ENCODE results near the gene CCNH. TPM values are rescaled to one million over a fixed set of nuclear protein-coding genes. Genes with fewer than 3 reads are reported as not detected.

CCNH gene
- polyA plus RNA-seq, 6 donors from 2014 or later, result 46.4 to 71.3 (median 53.6) TPM

- DNase-seq, result no peak
- Mint-ChIP-seq H3K27ac (peak overlapping the region in 3 of 6 donors; percentile 12 to 79 (median 66)), H3K4me1 (peaks cover 4 to 12% (median 11%) of the 10 kb centered on the region in 3 donors), H3K4me3 (peak overlapping the region in 1 of 8 donors; percentile 12), H3K9me3 (no peaks in the 10 kb centered on the region), H3K27me3 (no peaks in the 10 kb centered on the region), H3K36me3 (peaks cover 8 to 11% of the 10 kb centered on the region in 2 donors)
- peak; percentile 48 for ATAC-seq (ENCODE audit: low read depth in 2 of 2)
Measured at GRCh38 chr5:87399720-87400119, 13.0 kb downstream of the CCNH start.

- no peaks in the 10 kb centered on the region for H3K27me3 Mint-ChIP-seq
- no peak for ATAC-seq (ENCODE audit: low read depth in 2 of 2)
- peak overlapping the region in 5 of 6 donors; percentile 12 to 79 (median 24) for H3K27ac Mint-ChIP-seq
- peak overlapping the region in 1 of 8 donors; percentile 9 for H3K4me3 Mint-ChIP-seq
- peaks cover 8 to 11% of the 10 kb centered on the region in 2 donors for H3K36me3 Mint-ChIP-seq
- H3K4me1 Mint-ChIP-seq, result peaks cover 4 to 12% (median 11%) of the 10 kb centered on the region in 3 donors
- DNase-seq, result no peak
- no peaks in the 10 kb centered on the region for H3K9me3 Mint-ChIP-seq
Measured at GRCh38 chr5:87398981-87399614, 13.6 kb downstream of the CCNH start.

GRCh38 chr5:87394411-87395165 is 18.1 kb downstream of the CCNH start:
- Mint-ChIP-seq H3K9me3 (no peaks in the 10 kb centered on the region), H3K36me3 (peaks cover 10 to 25% of the 10 kb centered on the region in 2 donors), H3K4me1 (peaks cover 0 to 8% (median 6%) of the 10 kb centered on the region in 3 donors)

GRCh38 chr5:87393331-87393730 is 19.4 kb downstream of the CCNH start:
- DNase-seq (no peak), ATAC-seq (ENCODE audit: low read depth in 2 of 2) (no peak)
- Mint-ChIP-seq H3K36me3 (peaks cover 10 to 29% of the 10 kb centered on the region in 2 donors), H3K9me3 (no peaks in the 10 kb centered on the region), H3K27ac (peak overlapping the region in 1 of 6 donors; percentile 42), H3K27me3 (no peaks in the 10 kb centered on the region), H3K4me3 (no peak overlapping the region), H3K4me1 (peaks cover 0 to 3% (median 0%) of the 10 kb centered on the region in 3 donors)

More at GRCh38 chr5:87394411-87395165, 18.1 kb downstream of the CCNH start:
- DNase-seq (no peak), ATAC-seq (ENCODE audit: low read depth in 2 of 2) (no peak)
- H3K27me3 Mint-ChIP-seq, result no peaks in the 10 kb centered on the region
- H3K27ac Mint-ChIP-seq, result peak overlapping the region in 3 of 6 donors; percentile 7 to 51 (median 47)
- no peak overlapping the region for H3K4me3 Mint-ChIP-seq

- no peaks in the 10 kb centered on the region for H3K9me3 Mint-ChIP-seq
- no peak for ATAC-seq (ENCODE audit: low read depth in 2 of 2)
- H3K27me3 Mint-ChIP-seq, result no peaks in the 10 kb centered on the region
- H3K27ac Mint-ChIP-seq, result peak overlapping the region in 3 of 6 donors; percentile 24 to 57 (median 53)
- H3K4me3 Mint-ChIP-seq, result no peak overlapping the region
- DNase-seq, result no peak
- peaks cover 0 to 3% (median 0%) of the 10 kb centered on the region in 3 donors for H3K4me1 Mint-ChIP-seq
- H3K36me3 Mint-ChIP-seq, result peaks cover 10 to 29% of the 10 kb centered on the region in 2 donors
Measured at GRCh38 chr5:87392801-87393200, 19.9 kb downstream of the CCNH start.

GRCh38 chr5:87392170-87392569 is 20.6 kb downstream of the CCNH start:
- Mint-ChIP-seq H3K4me3 (no peak overlapping the region), H3K36me3 (peaks cover 10 to 29% of the 10 kb centered on the region in 2 donors), H3K27me3 (no peaks in the 10 kb centered on the region), H3K27ac (peak overlapping the region in 4 of 6 donors; percentile 9 to 57 (median 22)), H3K4me1 (peaks cover 0 to 3% (median 0%) of the 10 kb centered on the region in 3 donors), H3K9me3 (no peaks in the 10 kb centered on the region)
- no peak for DNase-seq
- no peak for ATAC-seq (ENCODE audit: low read depth in 2 of 2)

- Mint-ChIP-seq H3K27ac (peak overlapping the region in 2 of 6 donors; percentile 21 to 22), H3K27me3 (no peaks in the 10 kb centered on the region), H3K4me3 (no peak overlapping the region), H3K9me3 (no peaks in the 10 kb centered on the region), H3K4me1 (no peaks in the 10 kb centered on the region), H3K36me3 (peaks cover 10 to 32% of the 10 kb centered on the region in 2 donors)
- ATAC-seq (ENCODE audit: low read depth in 2 of 2) (no peak), DNase-seq (no peak)
Measured at GRCh38 chr5:87390576-87391199, 22.0 kb downstream of the CCNH start.

- DNase-seq (no peak), ATAC-seq (ENCODE audit: low read depth in 2 of 2) (no peak)
- Mint-ChIP-seq H3K36me3 (peaks cover 10 to 31% of the 10 kb centered on the region in 2 donors), H3K27ac (peak overlapping the region in 2 of 6 donors; percentile 21 to 74), H3K4me1 (no peaks in the 10 kb centered on the region), H3K27me3 (no peaks in the 10 kb centered on the region), H3K4me3 (no peak overlapping the region), H3K9me3 (no peaks in the 10 kb centered on the region)
Measured at GRCh38 chr5:87390075-87390474, 22.7 kb downstream of the CCNH start.

GRCh38 chr5:87389296-87390034 is 23.3 kb downstream of the CCNH start:
- ATAC-seq (ENCODE audit: low read depth in 2 of 2) (no peak), DNase-seq (no peak)
- Mint-ChIP-seq H3K4me3 (no peak overlapping the region), H3K9me3 (no peaks in the 10 kb centered on the region), H3K27me3 (no peaks in the 10 kb centered on the region), H3K36me3 (peaks cover 10 to 28% of the 10 kb centered on the region in 2 donors), H3K27ac (peak overlapping the region in 1 of 6 donors; percentile 74), H3K4me1 (no peaks in the 10 kb centered on the region)

GRCh38 chr5:87388129-87388528 is 24.6 kb downstream of the CCNH start:
- DNase-seq (no peak), ATAC-seq (ENCODE audit: low read depth in 2 of 2) (no peak)
- no peaks in the 10 kb centered on the region for H3K27me3 Mint-ChIP-seq
- no peak overlapping the region for H3K27ac Mint-ChIP-seq
- H3K4me3 Mint-ChIP-seq, result no peak overlapping the region
- H3K4me1 Mint-ChIP-seq, result no peaks in the 10 kb centered on the region
- H3K36me3 Mint-ChIP-seq, result peaks cover 10 to 33% of the 10 kb centered on the region in 2 donors
- H3K9me3 Mint-ChIP-seq, result no peaks in the 10 kb centered on the region

- ATAC-seq (ENCODE audit: low read depth in 2 of 2), result no peak
- Mint-ChIP-seq H3K36me3 (peaks cover 0 to 22% of the 10 kb centered on the region in 2 donors), H3K27ac (peak overlapping the region in 2 of 6 donors; percentile 11 to 67), H3K9me3 (no peaks in the 10 kb centered on the region), H3K4me1 (no peaks in the 10 kb centered on the region), H3K27me3 (no peaks in the 10 kb centered on the region), H3K4me3 (no peak overlapping the region)
- no peak for DNase-seq
Measured at GRCh38 chr5:87385802-87386201, 26.9 kb downstream of the CCNH start.

- H3K27ac Mint-ChIP-seq, result peak overlapping the region in 2 of 6 donors; percentile 4 to 12
- H3K36me3 Mint-ChIP-seq, result peaks cover 0 to 9% of the 10 kb centered on the region in 2 donors
- no peak overlapping the region for H3K4me3 Mint-ChIP-seq
- H3K27me3 Mint-ChIP-seq, result no peaks in the 10 kb centered on the region
- no peaks in the 10 kb centered on the region for H3K9me3 Mint-ChIP-seq
- H3K4me1 Mint-ChIP-seq, result no peaks in the 10 kb centered on the region
- no peak for DNase-seq
- no peak for ATAC-seq (ENCODE audit: low read depth in 2 of 2)
Measured at GRCh38 chr5:87383216-87383615, 29.5 kb downstream of the CCNH start.

GRCh38 chr5:87382224-87382623 is 30.5 kb downstream of the CCNH start:
- Mint-ChIP-seq H3K4me1 (no peaks in the 10 kb centered on the region), H3K27ac (no peak overlapping the region), H3K36me3 (peaks cover 0 to 9% of the 10 kb centered on the region in 2 donors), H3K9me3 (no peaks in the 10 kb centered on the region), H3K27me3 (no peaks in the 10 kb centered on the region), H3K4me3 (no peak overlapping the region)
- no peak for DNase-seq
- ATAC-seq (ENCODE audit: low read depth in 2 of 2), result no peak
